Retinal pigment epithelial cell (primary cell): ENCODE results near the gene SNX22.
"Not testable (repeated sequence)": the region's sequence is repeated elsewhere in the genome, so short reads cannot be mapped to it uniquely, and the experiment has no call there.

Experiments used
- DNase-seq: peaks from one replicate; pipeline ENCODE4 v3.0.0-alpha.2; 2010; ENCODE audit warnings: low read depth
- H3K4me3 ChIP-seq: 2 replicates; pipeline ENCODE4 v1.5.1; 2011; ENCODE audit warnings: mild to moderate bottlenecking, low read length, control low read depth, moderate library complexity
- CTCF ChIP-seq: conservative IDR thresholded peaks from 2 replicates; pipeline ENCODE4 v1.5.1; 2011; ENCODE audit warnings: low read depth, low read length, control low read depth, inconsistent platforms

SNX22 gene

GRCh38 chr15:64112073-64112772 lies 39.3 kb upstream of the SNX22 start:
- H3K4me3 ChIP-seq = no peak overlapping the region
- DNase-seq = no peak

DNA sequence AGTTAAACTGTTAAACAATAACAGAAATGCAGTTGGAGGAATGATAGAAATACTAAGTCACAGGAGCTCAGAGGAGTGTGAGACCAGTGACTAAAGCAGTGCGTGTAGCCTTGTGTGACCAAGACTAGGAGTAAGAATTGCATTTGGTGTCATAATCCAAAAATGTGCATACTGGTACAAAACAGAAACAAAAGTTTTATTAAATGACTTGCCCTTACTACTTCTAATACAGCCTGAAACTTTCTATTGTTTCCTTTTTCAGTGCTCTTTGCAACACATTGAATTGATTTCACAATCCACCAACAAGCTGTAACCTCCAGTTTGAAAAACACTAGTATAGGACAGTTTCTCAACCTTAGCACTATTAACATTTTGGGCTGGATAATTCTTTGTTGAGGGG lies 38.6 kb upstream of the SNX22 start:
- DNase-seq = no peak
- no peak for TF ChIP-seq CTCF

More at GRCh38 chr15:64112073-64112772, 39.3 kb upstream of the SNX22 start:
- TF ChIP-seq CTCF = no peak

DNA sequence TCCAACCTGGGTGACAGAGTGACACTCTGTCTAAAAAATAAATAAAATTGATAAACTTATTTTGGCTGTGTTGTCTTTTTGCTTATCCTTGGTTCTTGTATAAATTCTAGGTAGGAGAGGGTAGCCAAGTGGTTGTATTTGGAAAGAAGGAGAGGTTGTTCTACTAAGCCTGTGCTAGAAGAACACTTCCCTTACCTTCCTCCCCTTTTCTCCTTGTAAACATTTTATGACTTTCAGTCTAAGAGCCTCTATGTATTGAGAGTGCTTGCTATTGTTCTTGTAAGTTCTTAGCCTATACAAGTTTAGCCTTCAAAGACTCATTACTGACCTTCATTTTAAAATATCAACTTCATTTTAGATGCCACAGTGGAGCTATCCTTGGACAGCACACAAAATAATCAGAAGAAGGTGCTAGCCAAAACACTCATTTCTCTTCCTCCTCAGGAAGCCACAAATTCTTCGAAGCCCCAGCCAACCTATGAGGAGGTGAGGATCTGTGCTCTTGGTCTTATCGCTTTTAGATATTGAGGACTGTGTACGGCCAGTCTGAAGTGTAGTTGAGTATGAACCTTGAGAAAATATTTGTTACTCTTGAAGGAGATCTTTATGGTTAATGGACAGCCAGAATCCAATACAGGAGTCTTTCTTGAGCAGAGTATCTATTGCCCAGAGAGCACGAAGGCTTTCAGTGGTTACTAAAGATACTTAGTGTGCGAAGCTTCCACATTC lies 33.6 kb upstream of the SNX22 start:
- no peak for DNase-seq
- H3K4me3 ChIP-seq = no peak overlapping the region
- TF ChIP-seq CTCF = no peak

More for the DNA sequence above, 38.6 kb upstream of the SNX22 start:
- no peak overlapping the region for H3K4me3 ChIP-seq

DNA sequence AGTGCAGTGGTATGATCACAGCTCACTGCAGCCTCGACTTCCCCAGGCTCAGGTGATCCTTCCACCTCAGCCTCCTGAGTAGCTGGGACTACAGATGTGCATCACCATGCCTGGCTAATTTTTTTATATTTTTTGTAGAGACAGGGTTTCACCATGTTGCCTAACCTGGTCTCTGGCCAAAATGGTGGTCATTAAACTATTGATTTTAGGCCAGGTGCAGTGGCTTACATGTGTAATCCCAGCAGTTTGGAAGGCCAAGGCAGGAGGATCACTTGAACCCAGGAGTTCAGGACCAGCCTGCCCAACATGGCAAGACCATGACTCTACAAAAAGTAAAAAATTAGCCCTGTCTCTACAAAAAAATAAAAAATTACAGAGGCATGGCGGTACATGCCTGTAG lies 31.2 kb upstream of the SNX22 start:
- not testable (repeated sequence) for DNase-seq, H3K4me3 ChIP-seq

GRCh38 chr15:64121614-64122013 lies 29.9 kb upstream of the SNX22 start:
- TF ChIP-seq CTCF = no peak
- DNase-seq = no peak
- H3K4me3 ChIP-seq = no peak overlapping the region

GRCh38 chr15:64122444-64122843 lies 29.1 kb upstream of the SNX22 start:
- no peak for TF ChIP-seq CTCF
- no peak for DNase-seq
- H3K4me3 ChIP-seq = no peak overlapping the region

DNA sequence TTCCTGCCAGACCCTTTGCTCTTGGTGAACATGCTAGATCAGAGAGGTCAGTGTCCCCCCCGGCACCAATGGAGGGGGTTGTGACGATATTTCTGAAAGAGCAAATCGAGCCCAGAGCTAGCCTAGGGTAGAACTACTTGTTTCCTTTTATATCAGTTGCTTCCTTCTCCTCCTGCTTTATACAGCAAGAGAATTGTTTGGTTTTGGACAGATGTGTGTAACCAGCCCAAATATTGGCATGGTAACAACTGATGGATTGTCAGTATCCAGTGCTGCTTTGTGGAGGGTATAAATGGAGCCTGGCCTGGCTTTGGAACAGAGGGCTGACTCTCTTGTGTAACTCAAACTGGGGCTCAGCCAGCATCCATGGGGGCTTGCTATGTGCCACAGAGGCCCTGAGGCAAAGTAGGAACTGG lies 28.6 kb upstream of the SNX22 start:
- TF ChIP-seq CTCF = no peak
- H3K4me3 ChIP-seq = no peak overlapping the region
- no peak for DNase-seq
